Prostate gland (tissue), 2 donors: ENCODE results near the gene KCNJ6. TPM values are rescaled to one million over a fixed set of nuclear protein-coding genes. Genes with fewer than 3 reads are reported as not detected.

Source experiments
- DNase-seq: peaks from one replicate; pipeline ENCODE4 v3.0.0-alpha.2; 2019; ENCODE audit warnings: low spot score
- H3K27ac ChIP-seq, 2 donors: fragments of 200-600 bp; sonication (generic); 2 replicates each; pipeline ENCODE4 v1.5.1; 2017 to 2019
- H3K27me3 ChIP-seq: fragments of 200-600 bp; sonication (generic); replicated peaks from 2 replicates; pipeline ENCODE4 v1.5.1; 2019; ENCODE audit not compliant: insufficient read depth
- H3K36me3 ChIP-seq, 2 donors: fragments of 200-600 bp; sonication (generic); 1 replicate in 1 of 2; 2 replicates in 1 of 2; pipeline versions ENCODE4 v1.5.1 to v1.8.1; 2017 to 2019
- H3K4me1 ChIP-seq: fragments of 200-600 bp; sonication (generic); replicated peaks from 2 replicates; pipeline ENCODE4 v1.5.1; 2019
- H3K4me3 ChIP-seq, 2 donors: fragments of 200-600 bp; sonication (generic); 2 replicates each; pipeline ENCODE4 v1.5.1; 2017 to 2019
- H3K9me3 ChIP-seq: fragments of 200-600 bp; sonication (generic); 2 replicates; pipeline ENCODE4 v1.5.1; 2017
- CTCF ChIP-seq, 4 experiments: fragments of 200-600 bp in 2 of 4; fragments of 450-650 bp in 2 of 4; sonication (generic) in 2 of 4; IDR thresholded peaks; 1 replicate in 3 of 4; 2 replicates in 1 of 4; pipeline ENCODE4 v1.5.1; 2016 to 2019; ENCODE audit warnings: antibody characterized with exemption in 4 of 4, mild to moderate bottlenecking in 2 of 4, moderate library complexity in 2 of 4
- POLR2A ChIP-seq: fragments of 450-650 bp; IDR thresholded peaks from one replicate; pipeline ENCODE4 v1.6.1; 2016; ENCODE audit warnings: antibody characterized with exemption, mild to moderate bottlenecking
- POLR2AphosphoS5 ChIP-seq: sonication (generic); formaldehyde crosslinking; IDR thresholded peaks from one replicate; pipeline ENCODE4 v1.6.1; 2017; ENCODE audit warnings: antibody characterized with exemption
- WGBS: methylation state at CpG from one replicate; pipeline ENCODE4 v1.1.5; 2018; 5-methylcytosine and 5-hydroxymethylcytosine counted together
- intact Hi-C: fragments of 100-400 bp; cut with DNase I; formaldehyde crosslinking; loops from one replicate; pipeline ENCODE4 v1.14.2; 2022
- total RNA-seq, 2 donors: library from RNA; depleted of rRNA; stranded (reverse); fragments of >200 nt; gene quantifications; one replicate each; pipeline ENCODE4 v1.1.0, GENCODE V29; 2016

The KCNJ6 gene
- total RNA-seq, 2 donors from 2014 or later = 0.23 to 0.36 TPM

- 84% methylated on average over 2 of the region's 2 CpGs for WGBS
- no peaks in the 10 kb centered on the region for H3K36me3 ChIP-seq
- no peak for DNase-seq
- no peaks in the 10 kb centered on the region for H3K4me1 ChIP-seq
- no peaks in the 10 kb centered on the region for H3K9me3 ChIP-seq
- no peak overlapping the region for H3K27ac ChIP-seq
- intact Hi-C loops = no loop called here
- H3K27me3 ChIP-seq = no peaks in the 10 kb centered on the region
- H3K4me3 ChIP-seq = no peak overlapping the region
- TF ChIP-seq POLR2A = no peak
- TF ChIP-seq POLR2AphosphoS5 = no peak
- no peak for TF ChIP-seq CTCF (IDR thresholded peaks at IDR 0.05)
Measured at GRCh38 chr21:37639756-37640155, 276.5 kb downstream of the KCNJ6 start.

GRCh38 chr21:37636152-37636860 is 280.0 kb downstream of the KCNJ6 start:
- DNase-seq = no peak
- Histone ChIP-seq H3K9me3 (no peaks in the 10 kb centered on the region), H3K27ac (no peak overlapping the region), H3K4me3 (no peak overlapping the region), H3K4me1 (no peaks in the 10 kb centered on the region), H3K27me3 (no peaks in the 10 kb centered on the region), H3K36me3 (no peaks in the 10 kb centered on the region)
- TF ChIP-seq CTCF (IDR thresholded peaks at IDR 0.05) = no peak
- no peak for TF ChIP-seq POLR2A
- no peak for TF ChIP-seq POLR2AphosphoS5
- intact Hi-C loops = no loop called here
- WGBS = 45% methylated on average over 8 of the region's 8 CpGs

GRCh38 chr21:37631319-37632117 is 284.7 kb downstream of the KCNJ6 start:
- DNase-seq = peak; percentile 35
- 36% methylated on average over 12 of the region's 12 CpGs for WGBS
- TF ChIP-seq POLR2AphosphoS5 (no peak), CTCF (IDR thresholded peaks at IDR 0.05) (no peak), POLR2A (no peak)

GRCh38 chr21:37630872-37631271 is 285.4 kb downstream of the KCNJ6 start:
- no peaks in the 10 kb centered on the region for H3K9me3 ChIP-seq
- no peaks in the 10 kb centered on the region for H3K27me3 ChIP-seq
- no peaks in the 10 kb centered on the region for H3K36me3 ChIP-seq
- DNase-seq = no peak
- intact Hi-C loops = no loop called here
- H3K4me3 ChIP-seq = no peak overlapping the region
- H3K27ac ChIP-seq = no peak overlapping the region
- 74% methylated on average over 2 of the region's 2 CpGs for WGBS
- H3K4me1 ChIP-seq = no peaks in the 10 kb centered on the region
- TF ChIP-seq POLR2A (no peak), POLR2AphosphoS5 (no peak), CTCF (IDR thresholded peaks at IDR 0.05) (no peak)

More at GRCh38 chr21:37631319-37632117, 284.7 kb downstream of the KCNJ6 start:
- no peaks in the 10 kb centered on the region for H3K9me3 ChIP-seq
- intact Hi-C loops = no loop called here
- H3K4me1 ChIP-seq = no peaks in the 10 kb centered on the region
- no peaks in the 10 kb centered on the region for H3K36me3 ChIP-seq
- no peak overlapping the region for H3K27ac ChIP-seq
- no peaks in the 10 kb centered on the region for H3K27me3 ChIP-seq
- no peak overlapping the region for H3K4me3 ChIP-seq
